ENCODE measurements around the gene CTNNA3.

Gene CTNNA3

DNA sequence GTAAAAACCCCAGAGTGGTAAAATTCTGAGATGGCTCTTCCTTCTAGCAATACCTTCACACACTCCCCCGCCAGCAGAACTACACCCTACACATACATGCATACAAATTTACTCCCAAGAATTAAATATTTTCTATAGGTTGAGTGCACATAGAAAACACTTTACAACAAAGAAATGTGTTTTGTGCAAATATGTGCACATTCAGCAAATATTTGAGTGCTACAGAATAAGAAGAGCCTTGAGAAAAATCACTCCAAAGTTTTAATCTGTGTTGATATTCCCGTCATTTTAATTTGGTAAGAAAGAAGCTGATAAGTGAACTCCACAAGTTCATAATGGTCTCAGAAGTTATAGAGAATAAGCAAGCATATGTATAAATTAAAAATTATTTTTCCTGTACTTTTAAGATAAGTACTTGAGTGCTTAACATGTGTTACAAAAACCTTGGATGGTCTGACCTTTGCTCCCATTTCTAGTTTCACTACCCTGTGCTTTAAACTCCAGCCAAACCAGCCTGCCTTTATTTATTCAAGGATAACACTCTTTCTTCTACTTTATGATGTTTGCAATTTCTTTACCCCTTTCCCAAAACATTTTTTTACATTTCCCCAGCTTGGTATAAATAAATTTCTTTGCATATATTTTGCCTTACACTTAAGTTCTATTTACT, 1503.7 kb downstream of the CTNNA3 start:
- Histone ChIP-seq H3K4me1 (ENCODE audit: control insufficient read depth, insufficient read depth, low read length) (no peaks in the 10 kb centered on the region), H3K27me3 (ENCODE audit: control insufficient read depth, insufficient read depth, low read length) (no peaks in the 10 kb centered on the region), H3K36me3 (ENCODE audit: insufficient read depth, low read length) (no peaks in the 10 kb centered on the region), H3K4me3 (ENCODE audit: low read length) (no peak overlapping the region), H3K4me2 (ENCODE audit: low read length) (no peak overlapping the region), H3K9me3 (replicated peaks; ENCODE audit: low read length) (no peaks in the 10 kb centered on the region), H3K9ac (ENCODE audit: low read depth, low read length) (no peak overlapping the region)

- Histone ChIP-seq H3K36me3 (ENCODE audit: insufficient read depth, low read length) (no peaks in the 10 kb centered on the region), H3K4me3 (ENCODE audit: low read length) (no peak overlapping the region), H3K4me1 (ENCODE audit: control insufficient read depth, insufficient read depth, low read length) (no peaks in the 10 kb centered on the region), H3K4me2 (ENCODE audit: low read length) (no peak overlapping the region), H3K9ac (ENCODE audit: low read depth, low read length) (no peak overlapping the region), H3K27me3 (ENCODE audit: control insufficient read depth, insufficient read depth, low read length) (no peaks in the 10 kb centered on the region), H3K9me3 (replicated peaks; ENCODE audit: low read length) (no peaks in the 10 kb centered on the region)
These were observed 1505.6 kb downstream of the CTNNA3 start for GRCh38 chr10:66190413-66190812.

GRCh38 chr10:66189271-66189670, 1506.7 kb downstream of the CTNNA3 start:
- Histone ChIP-seq H3K36me3 (ENCODE audit: insufficient read depth, low read length) (no peaks in the 10 kb centered on the region), H3K4me2 (ENCODE audit: low read length) (no peak overlapping the region), H3K9ac (ENCODE audit: low read depth, low read length) (no peak overlapping the region), H3K4me1 (ENCODE audit: control insufficient read depth, insufficient read depth, low read length) (no peaks in the 10 kb centered on the region), H3K4me3 (ENCODE audit: low read length) (no peak overlapping the region), H3K27me3 (ENCODE audit: control insufficient read depth, insufficient read depth, low read length) (no peaks in the 10 kb centered on the region), H3K9me3 (replicated peaks; ENCODE audit: low read length) (no peaks in the 10 kb centered on the region)

DNA sequence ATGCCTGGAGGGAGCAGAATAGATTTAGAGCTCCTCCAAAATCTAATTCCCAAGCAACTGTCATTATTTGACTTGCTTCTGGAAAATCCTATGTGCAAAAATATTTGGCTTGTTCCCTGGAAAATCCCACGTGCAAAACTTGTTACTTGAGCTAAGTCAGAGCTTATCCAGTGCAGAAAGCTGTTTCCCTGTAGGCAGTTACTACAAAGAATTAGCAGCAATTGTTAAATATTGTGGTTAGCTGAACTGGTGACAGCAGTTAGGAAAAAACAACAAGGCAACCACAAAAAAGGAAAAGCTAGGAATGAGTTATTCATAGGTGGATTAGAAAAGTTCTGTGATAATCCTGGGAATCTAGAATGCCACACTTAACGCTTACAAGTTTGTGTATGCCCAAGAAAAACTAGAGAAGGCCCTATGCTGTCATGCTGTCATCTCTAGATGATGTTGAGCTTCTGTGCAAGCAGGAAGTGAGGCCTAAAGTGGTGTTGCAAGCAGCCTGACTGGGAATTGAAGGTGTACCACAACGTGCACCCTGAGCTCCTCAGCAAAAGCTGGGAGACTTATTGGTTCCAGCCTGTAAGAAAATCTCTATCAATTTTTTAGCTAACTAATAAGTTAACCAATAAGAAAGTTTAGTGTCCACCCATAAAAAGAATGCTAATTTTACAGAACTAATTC, 1508.8 kb downstream of the CTNNA3 start:
- Histone ChIP-seq H3K4me2 (ENCODE audit: low read length) (no peak overlapping the region), H3K27me3 (ENCODE audit: control insufficient read depth, insufficient read depth, low read length) (no peaks in the 10 kb centered on the region), H3K9ac (ENCODE audit: low read depth, low read length) (no peak overlapping the region), H3K36me3 (ENCODE audit: insufficient read depth, low read length) (no peaks in the 10 kb centered on the region), H3K4me1 (ENCODE audit: control insufficient read depth, insufficient read depth, low read length) (no peaks in the 10 kb centered on the region), H3K9me3 (replicated peaks; ENCODE audit: low read length) (no peaks in the 10 kb centered on the region), H3K4me3 (ENCODE audit: low read length) (no peak overlapping the region)

DNA sequence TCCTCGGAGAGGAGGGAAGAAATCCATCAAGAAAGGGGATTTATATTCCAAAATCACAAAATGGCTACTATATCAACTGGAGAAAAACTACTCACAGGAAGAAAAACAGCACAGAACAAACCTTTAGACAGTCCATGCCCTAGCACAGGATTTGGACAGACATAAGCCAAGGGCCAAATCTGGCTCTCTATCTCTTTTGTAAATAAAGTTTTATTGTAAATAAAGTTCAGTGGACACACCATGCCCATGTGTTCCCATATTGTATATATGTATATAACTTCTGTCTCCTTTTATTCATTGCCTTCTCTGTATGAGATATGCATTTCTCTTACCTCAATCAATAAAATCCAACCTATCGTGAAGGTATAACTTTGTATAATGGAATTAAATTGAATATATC, 1513.0 kb downstream of the CTNNA3 start:
- no peak overlapping the region for H3K9ac ChIP-seq (ENCODE audit: low read depth, low read length)
- H3K36me3 ChIP-seq (ENCODE audit: insufficient read depth, low read length): no peaks in the 10 kb centered on the region
- H3K27me3 ChIP-seq (ENCODE audit: control insufficient read depth, insufficient read depth, low read length): no peaks in the 10 kb centered on the region
- no peak overlapping the region for H3K4me2 ChIP-seq (ENCODE audit: low read length)
- H3K4me1 ChIP-seq (ENCODE audit: control insufficient read depth, insufficient read depth, low read length): no peaks in the 10 kb centered on the region
- H3K4me3 ChIP-seq (ENCODE audit: low read length): no peak overlapping the region
- H3K9me3 ChIP-seq (replicated peaks; ENCODE audit: low read length): no peaks in the 10 kb centered on the region

- Histone ChIP-seq H3K4me1 (ENCODE audit: control insufficient read depth, insufficient read depth, low read length) (no peaks in the 10 kb centered on the region), H3K9ac (ENCODE audit: low read depth, low read length) (no peak overlapping the region), H3K27me3 (ENCODE audit: control insufficient read depth, insufficient read depth, low read length) (no peaks in the 10 kb centered on the region), H3K36me3 (ENCODE audit: insufficient read depth, low read length) (no peaks in the 10 kb centered on the region), H3K4me3 (ENCODE audit: low read length) (no peak overlapping the region), H3K4me2 (ENCODE audit: low read length) (no peak overlapping the region), H3K9me3 (replicated peaks; ENCODE audit: low read length) (no peaks in the 10 kb centered on the region)
These were observed 1515.2 kb downstream of the CTNNA3 start for GRCh38 chr10:66180581-66181318.

DNA sequence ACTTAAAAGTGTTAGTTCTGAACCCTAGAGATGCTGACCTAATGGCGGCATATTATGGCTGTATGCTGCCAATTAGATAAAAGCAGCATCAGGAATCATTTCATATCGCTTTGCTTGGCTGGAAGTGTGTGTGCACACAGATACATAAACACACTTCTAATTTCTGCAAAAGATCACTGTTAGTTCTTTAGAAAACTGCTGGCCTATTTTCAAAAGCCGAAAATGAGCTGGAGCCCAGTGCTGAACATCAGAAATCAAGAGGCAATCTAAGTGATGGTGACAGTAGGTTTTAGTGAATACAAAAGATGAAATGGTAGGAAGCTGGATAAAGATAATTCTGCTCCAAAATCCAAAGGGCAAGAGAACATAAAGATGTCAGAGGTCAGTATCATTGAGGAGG, 1516.0 kb downstream of the CTNNA3 start:
- H3K36me3 ChIP-seq (ENCODE audit: insufficient read depth, low read length): no peaks in the 10 kb centered on the region
- no peaks in the 10 kb centered on the region for H3K27me3 ChIP-seq (ENCODE audit: control insufficient read depth, insufficient read depth, low read length)
- no peaks in the 10 kb centered on the region for H3K4me1 ChIP-seq (ENCODE audit: control insufficient read depth, insufficient read depth, low read length)
- no peaks in the 10 kb centered on the region for H3K9me3 ChIP-seq (replicated peaks; ENCODE audit: low read length)
- H3K9ac ChIP-seq (ENCODE audit: low read depth, low read length): no peak overlapping the region
- H3K4me3 ChIP-seq (ENCODE audit: low read length): no peak overlapping the region
- no peak overlapping the region for H3K4me2 ChIP-seq (ENCODE audit: low read length)

DNA sequence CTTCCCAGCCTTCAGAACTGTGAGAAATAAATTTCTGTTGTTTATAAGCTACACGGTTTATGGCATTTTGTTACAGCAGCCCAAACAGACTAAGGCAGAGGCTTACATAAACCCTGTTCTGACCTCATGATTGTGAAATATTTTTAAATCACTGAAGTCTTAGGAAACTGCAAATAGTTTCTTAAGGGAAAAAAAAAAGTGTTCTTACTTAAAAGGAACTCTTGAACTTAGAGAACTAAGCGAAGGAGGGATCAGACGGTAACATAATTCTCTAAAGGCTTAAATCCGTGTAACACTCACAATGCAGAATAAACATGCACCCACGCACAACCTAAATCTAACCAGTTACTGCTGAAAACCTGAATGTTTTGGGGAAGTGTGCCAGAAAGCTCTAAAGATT, 1519.2 kb downstream of the CTNNA3 start:
- H3K4me1 ChIP-seq (ENCODE audit: control insufficient read depth, insufficient read depth, low read length): no peaks in the 10 kb centered on the region
- H3K27me3 ChIP-seq (ENCODE audit: control insufficient read depth, insufficient read depth, low read length): no peaks in the 10 kb centered on the region
- H3K9me3 ChIP-seq (replicated peaks; ENCODE audit: low read length): no peaks in the 10 kb centered on the region
- H3K36me3 ChIP-seq (ENCODE audit: insufficient read depth, low read length): no peaks in the 10 kb centered on the region
- H3K9ac ChIP-seq (ENCODE audit: low read depth, low read length): no peak overlapping the region
- no peak overlapping the region for H3K4me2 ChIP-seq (ENCODE audit: low read length)
- no peak overlapping the region for H3K4me3 ChIP-seq (ENCODE audit: low read length)

DNA sequence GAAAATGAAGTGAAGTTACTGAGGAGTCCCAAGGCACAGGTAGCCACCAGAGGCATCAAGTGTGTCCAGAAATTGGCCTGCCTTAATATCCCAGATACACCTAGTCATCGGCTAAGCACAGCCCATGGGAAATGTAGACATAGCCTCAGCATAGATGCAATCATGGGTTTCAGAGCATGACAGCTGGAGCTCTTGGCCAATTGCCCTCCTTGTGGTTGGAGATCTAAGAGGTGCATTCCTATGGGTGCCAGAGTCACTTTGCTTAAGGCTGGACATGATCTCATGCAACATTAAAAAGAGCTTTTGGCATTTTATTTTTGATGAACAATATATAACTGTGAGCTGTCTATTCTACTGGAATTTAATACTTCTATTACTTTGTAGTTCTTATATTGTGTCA, 1528.2 kb downstream of the CTNNA3 start:
- Histone ChIP-seq H3K4me1 (ENCODE audit: control insufficient read depth, insufficient read depth, low read length) (no peaks in the 10 kb centered on the region), H3K4me3 (ENCODE audit: low read length) (no peak overlapping the region), H3K9me3 (replicated peaks; ENCODE audit: low read length) (no peaks in the 10 kb centered on the region), H3K4me2 (ENCODE audit: low read length) (no peak overlapping the region), H3K27me3 (ENCODE audit: control insufficient read depth, insufficient read depth, low read length) (no peaks in the 10 kb centered on the region), H3K9ac (ENCODE audit: low read depth, low read length) (no peak overlapping the region), H3K36me3 (ENCODE audit: insufficient read depth, low read length) (no peaks in the 10 kb centered on the region)

GRCh38 chr10:66162560-66163143, 1533.3 kb downstream of the CTNNA3 start:
- Histone ChIP-seq H3K4me1 (ENCODE audit: control insufficient read depth, insufficient read depth, low read length) (no peaks in the 10 kb centered on the region), H3K9me3 (replicated peaks; ENCODE audit: low read length) (no peaks in the 10 kb centered on the region), H3K4me2 (ENCODE audit: low read length) (no peak overlapping the region), H3K4me3 (ENCODE audit: low read length) (no peak overlapping the region), H3K36me3 (ENCODE audit: insufficient read depth, low read length) (no peaks in the 10 kb centered on the region), H3K9ac (ENCODE audit: low read depth, low read length) (no peak overlapping the region), H3K27me3 (ENCODE audit: control insufficient read depth, insufficient read depth, low read length) (no peaks in the 10 kb centered on the region)

DNA sequence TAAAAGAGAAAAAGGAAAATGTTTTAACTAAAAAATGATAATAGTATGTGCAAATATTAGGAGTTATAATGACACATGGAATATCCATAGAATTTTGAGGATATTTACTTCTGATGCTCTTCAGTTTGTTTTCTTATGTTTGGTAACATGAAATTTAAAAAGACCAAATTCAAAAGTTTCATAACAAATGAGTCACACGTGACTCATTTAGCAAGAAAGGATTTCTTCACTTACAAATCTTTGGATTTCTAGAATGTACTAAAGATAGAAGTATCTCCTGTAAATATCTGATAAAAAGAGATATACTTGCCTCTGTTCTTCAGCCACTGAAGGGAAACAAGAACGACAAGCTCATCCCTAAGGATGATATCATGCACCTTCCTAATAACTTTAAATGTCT, 1544.6 kb downstream of the CTNNA3 start:
- Histone ChIP-seq H3K36me3 (ENCODE audit: insufficient read depth, low read length) (no peaks in the 10 kb centered on the region), H3K9ac (ENCODE audit: low read depth, low read length) (no peak overlapping the region), H3K4me1 (ENCODE audit: control insufficient read depth, insufficient read depth, low read length) (peaks cover 7% of the 10 kb centered on the region), H3K9me3 (replicated peaks; ENCODE audit: low read length) (no peaks in the 10 kb centered on the region), H3K4me3 (ENCODE audit: low read length) (no peak overlapping the region), H3K27me3 (ENCODE audit: control insufficient read depth, insufficient read depth, low read length) (no peaks in the 10 kb centered on the region), H3K4me2 (ENCODE audit: low read length) (no peak overlapping the region)

Data from skeletal muscle satellite cell (primary cell).